HG03571 (cell line): Measurements from ENCODE around the gene FOXP1.

Source experiments
- ATAC-seq: cut with Tn5 transposase; IDR thresholded peaks from one replicate; pipeline ENCODE4 v1.9.1; 2021; ENCODE audit not compliant: unreplicated experiment

FOXP1 gene

DNA sequence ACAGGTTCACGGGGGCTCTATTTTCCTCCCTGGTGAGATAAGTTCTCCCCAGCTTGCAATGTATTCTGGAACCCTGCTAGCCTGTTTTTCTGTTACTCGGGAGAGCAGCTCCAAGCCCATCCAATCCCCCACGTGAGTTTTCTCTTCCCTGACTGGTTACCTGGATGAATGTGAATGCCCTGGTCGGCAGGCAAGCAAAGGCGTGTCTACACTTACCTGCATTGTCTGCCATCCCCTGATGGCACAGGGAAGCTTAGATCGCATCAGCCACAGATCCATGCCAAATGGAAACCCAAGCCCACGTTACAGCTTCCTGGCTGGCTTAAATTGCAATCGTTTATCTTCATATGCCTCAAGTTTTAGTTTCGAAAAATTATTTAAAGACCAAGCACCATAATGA is 149.9 kb downstream of the FOXP1 start:
- no peak for ATAC-seq

DNA sequence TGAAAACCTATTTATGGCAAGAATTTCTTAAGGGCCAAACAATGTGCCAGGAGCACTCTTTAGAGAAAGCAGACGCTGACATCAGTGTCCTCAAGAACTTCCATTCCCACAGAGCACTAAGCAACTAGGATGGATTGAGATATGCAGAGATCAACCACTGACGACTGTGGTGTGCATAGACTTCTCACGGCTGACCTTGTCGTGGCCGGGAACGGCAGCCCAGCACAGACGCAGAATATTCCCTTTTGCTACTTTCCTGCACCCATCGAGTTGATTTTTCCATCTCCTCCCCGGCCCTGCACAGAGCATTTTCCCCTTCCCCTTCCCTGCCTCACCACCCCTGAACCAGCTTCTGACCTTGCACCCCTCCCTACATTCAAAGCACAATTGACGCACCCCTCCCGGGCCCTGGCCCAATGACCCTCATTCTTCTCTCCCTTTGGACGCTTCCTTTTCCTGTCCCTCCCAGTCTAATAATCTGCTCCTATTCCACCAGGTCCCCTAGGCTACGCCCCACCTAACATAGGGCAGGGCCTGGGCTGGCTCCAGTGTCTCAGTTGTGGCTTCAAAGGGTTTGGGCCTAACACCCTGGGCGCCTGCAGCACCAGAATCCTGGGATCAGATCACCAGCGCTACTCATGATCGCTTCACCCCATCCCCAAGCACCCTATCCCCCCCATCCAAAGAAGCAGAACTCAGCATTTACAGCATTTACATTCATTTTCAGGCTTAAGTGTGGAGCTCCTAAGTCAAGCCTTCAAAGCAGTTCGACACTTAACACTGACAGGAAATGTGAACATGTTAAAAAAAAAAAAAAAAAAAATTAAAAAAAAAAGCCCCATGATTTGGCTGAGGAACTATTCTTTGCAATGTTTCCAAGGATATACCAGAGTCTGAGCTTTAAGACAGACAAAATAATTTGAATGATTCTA is 151.2 kb downstream of the FOXP1 start:
- ATAC-seq, result no peak

DNA sequence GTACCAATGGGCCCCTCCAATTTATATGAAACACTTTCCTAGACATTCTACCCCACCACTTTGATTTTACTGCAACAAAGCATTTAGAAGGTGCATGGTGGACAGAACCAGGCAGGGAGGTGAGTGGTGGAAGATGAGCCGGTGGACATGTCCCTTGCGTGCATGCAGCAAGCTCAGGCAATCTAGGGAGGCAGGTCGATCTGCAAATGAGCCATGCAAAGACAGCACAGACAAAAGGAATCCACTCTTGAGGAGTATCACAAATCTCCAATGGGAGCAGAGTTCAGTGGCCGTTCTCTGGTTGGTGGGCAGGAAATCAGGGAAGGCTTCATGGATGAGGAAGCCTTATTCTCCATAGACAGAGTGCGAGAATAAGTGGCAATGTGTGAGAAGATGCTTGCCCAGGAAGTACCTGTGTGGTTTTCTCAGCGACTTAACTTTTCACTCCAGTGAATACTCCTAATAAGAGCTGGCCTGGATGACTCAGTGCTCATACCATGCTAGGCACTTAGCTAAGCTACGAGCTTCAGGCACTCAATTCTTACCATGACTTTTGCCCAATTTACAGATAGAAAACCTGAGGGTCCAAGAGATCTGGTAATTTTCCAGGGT is 152.5 kb downstream of the FOXP1 start:
- ATAC-seq, result no peak

DNA sequence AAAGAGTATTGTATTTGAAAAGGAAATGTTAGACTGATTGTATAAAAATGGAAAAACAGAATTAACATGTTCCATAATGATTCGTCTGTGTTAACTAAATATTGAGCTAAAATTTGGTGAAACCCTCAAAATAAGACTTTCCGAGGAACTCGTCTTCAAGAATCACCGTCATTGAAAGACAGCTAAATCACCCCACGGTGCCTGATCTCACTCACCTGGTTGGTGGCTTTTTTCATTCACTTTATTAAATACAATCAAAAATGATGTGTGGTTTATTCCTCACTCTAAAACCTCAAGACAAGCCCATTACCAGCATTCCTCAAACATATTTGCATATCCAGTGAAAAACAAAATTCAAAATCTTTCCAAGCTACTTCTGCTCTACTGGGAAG is 153.9 kb downstream of the FOXP1 start:
- no peak for ATAC-seq

DNA sequence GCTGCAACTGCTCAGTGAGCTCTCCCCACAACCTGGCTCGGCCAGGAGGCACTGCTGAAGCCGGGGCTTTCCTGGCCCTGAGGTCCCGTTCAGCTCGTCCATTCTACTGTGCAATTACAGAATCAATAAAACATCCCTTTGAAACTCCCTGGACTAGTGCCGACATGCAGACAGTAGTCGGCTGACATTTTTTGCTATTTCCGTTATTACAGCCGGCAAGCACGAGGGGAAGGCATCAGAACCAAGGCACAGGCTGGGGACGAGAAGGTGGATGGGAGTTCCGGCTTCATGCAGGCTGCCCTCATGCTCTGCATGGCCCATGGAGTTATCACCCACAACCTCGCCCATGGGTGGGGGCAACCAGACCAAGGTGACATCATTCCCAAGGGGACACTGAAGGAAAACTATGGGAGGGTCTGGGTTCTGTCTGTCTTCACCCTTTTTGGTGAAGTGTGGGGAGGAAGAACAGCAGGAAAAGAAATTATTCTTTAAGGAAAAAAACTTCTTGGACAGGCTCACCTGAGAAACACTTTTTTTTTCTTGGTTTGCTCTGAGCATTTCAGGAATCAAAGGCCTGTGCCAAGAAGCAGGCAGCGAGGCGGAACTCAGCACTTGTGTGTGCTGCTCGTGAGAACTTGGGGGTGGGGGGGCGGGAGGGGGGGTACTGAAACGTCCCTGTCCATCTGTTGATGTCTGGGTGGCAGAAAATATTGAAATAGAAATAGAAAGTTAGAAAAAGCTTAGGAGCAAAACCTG is 154.5 kb downstream of the FOXP1 start:
- ATAC-seq, result no peak

DNA sequence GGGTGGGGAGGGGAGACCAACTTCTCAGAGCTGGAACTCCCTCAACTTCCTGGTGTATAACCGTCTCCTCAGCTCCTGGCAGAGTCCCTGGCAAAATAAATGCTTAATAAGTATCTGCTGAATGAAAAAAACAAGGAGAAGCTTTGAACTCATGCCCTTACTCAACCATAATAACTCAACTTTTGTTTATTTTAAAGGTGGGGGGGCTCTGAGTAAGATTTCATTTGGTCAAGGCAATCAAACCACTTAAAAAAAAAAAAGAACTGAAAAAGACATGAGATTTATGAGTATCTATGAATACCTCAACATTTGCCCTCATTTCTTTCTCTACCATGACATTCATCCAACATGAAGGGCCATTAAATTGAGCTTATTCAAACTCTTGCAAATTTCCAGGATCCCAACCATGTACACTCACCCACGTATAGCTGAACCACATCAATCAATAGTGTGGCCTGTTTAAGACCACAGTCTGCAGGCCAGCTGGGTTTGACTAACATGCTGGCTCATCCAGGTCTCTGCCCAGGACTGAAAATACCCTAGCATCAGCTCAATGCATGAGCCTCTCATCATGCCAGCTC is 157.9 kb downstream of the FOXP1 start:
- no peak for ATAC-seq

DNA sequence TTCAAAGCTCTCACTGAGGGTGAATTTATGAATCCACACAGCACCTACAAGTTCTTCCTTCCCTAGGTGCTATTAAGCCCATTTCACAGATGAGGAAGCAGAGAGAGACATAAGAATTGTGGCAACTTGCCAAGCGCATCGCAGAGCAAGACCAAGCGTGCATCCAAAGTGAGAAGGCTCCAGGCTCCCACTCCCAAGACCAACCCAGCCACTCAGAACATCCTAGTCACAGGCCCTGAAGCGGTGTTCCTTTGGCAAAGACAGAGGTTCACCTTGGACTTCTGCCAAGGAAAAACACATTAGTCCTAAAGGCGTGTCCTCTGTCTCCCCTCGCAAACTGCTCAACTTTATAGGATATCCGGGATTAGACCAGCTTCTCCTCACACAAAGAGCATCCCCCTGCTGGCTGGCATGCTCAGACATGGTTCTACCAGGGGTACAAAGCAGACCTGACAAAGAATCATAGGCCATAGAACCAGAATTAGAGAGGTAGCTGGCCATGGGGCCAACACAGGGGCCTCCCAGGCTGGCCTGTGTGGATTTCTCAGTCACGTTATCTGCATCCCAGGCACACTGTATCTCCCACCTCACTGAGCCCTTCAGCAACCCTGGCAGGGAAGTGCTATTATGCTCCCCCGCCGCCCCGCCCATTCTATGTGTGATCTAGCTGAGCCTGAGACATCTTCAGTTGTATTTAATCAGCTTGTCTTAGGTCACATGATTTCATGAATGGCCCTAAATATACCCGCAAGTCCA is 160.2 kb downstream of the FOXP1 start:
- no peak for ATAC-seq

DNA sequence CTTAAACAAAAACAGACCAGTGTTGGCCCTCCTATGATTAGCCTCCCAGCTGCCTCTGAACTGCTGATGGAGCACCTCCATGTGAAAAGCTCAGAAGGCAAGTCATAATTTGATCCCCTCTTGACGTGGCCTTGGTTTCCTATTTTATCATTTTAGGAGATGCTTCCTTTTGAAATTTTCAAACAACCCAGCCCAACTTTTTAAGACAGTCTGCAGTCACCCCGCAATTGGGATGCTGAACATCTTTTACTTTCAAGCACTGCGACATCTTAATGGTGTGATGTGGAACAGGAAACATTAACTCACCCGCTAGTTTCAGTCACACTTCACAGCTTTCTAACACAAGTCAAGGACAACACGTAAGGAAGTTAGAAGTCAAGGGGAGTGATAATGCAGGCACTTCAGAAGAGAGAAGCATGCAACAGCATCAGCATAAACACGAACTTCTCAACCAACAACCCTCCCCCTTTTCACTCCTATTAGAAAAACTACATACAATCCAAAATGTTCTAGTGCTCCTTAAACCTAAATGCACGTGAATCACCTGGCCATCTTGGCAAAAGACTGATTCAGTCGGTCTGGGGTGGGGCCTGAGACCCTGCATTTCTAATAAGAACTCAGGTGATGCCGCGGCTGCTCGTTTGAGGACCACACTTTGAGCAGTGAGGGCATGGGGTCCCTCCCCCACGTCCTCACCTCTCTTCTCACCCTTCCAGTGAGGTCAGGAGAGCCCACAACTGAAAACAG is 161.5 kb downstream of the FOXP1 start:
- peak; percentile 93 for ATAC-seq

DNA sequence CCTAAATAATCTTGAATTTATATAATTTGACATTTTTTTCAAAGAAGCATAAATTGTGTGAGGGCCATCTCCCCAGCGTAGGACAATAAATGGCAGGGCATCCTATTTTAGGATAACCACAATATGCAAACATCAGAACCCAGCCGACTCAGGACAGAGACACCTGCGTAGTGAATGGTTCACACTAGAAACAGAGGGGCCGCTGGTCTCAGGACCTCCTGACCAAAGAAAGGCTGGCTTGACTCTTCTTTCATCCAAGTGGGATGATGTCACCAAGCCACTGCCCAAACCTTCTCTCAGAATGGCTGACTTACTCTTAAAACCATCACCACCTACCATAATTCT is 162.1 kb downstream of the FOXP1 start:
- ATAC-seq, result peak; percentile 56

DNA sequence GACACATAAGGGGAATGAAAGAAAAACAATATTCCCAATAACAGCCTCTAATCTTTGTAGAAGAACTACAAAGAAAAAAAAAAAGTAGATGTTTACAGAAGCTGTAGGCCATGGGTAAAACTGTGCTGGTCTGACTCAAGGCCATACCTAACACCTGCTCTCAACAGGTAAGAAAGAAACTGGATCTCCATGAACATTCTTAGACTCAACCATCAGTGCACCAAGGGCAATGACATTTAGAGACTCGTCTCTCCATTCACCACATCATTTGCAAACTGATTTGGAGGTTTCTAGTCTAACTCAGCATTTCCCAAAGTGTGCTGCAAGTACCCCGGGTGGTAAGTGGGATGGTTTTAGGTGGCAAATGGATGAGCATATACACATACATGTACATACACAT is 164.2 kb downstream of the FOXP1 start:
- no peak for ATAC-seq

DNA sequence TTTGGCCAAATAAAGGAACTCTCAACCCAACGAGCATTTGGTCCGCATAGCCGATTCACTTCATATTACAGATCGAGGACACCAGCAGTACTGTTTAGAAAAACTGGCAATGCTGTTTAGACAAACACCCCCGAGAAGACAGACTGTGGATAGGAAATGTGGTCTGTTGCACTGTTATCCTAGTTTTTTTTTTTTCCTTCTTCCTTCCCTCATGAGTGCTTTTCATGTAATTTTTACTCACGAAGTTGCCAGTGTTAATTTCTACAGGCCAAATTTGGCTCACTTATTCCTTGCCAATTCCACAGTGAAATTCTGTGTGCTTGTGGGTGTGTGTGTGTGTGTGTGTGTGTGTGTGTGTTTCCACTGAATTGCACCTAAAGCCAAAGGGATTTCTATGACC is 165.7 kb downstream of the FOXP1 start:
- ATAC-seq, result no peak

DNA sequence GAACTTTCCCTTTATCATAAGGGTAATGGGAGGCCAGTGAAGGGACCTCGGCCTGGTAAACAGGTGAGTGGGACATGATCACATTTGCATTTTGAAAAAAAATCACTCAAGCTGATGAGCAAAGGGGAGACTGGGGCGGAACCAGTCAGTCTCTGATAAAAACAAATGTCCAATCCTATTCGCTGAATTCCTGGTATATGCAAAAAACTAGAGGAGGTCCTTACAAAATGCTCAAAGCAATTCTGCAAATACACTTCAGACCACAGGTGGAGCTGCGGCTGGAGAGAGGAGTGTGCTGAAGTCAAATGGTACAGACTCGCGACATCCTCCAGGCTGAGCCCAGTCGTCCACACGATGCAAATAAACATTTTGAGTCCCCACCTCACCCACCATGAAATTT is 166.7 kb downstream of the FOXP1 start:
- ATAC-seq, result no peak

DNA sequence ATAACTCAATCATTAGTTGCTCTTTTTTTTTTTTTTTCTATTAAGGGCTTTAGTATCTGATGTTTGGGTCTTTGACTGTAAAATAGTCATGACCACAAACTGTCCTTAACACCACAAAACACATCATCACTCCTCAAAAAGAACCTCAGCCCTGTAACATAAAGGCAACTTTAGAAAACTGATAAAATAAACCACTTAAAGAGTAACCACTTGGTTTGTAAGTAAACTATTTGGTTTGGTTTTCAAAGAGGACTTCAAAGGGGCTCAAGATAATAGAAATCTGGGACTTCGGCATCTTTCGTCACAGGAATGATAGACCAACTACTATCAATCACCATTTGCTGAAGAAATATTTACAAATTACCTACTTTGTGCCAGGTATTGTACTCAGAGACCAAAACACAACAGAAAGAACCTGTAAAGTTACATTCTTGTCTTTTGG is 167.8 kb downstream of the FOXP1 start:
- ATAC-seq, result no peak

DNA sequence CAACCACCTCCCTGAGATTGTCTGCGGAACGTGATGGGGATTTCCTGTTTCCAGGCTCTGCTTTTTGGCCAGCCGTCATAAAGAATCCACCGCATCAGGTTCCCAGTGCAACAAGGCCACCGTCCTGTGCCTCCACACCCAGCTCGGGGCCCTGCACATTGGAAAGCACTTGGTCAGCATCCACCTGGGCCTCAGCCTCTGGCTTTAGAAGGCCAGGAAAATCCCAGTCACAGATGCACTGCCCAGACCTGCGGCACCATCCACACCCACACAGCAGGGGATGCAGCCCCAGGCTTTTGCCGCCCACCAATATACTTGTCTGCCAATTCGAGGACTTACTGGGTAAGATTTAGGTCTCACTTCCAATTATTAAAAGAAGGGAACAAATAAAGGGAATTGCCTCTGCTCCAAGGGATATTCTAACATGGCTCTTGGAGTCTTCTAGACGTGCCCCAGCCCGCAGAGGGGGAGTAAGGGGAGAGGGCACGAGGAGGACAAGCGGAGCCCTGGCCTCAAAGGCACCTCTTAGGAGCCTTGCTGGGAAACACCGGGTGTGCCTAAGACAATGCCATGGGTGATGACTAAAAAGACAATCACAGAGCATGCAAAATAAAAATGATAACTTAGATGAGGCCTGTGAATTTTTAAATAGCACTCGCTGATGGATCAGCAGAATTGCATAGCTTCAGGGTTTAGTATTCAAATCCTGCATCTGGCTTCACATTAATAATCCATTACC is 169.2 kb downstream of the FOXP1 start:
- ATAC-seq, result no peak

DNA sequence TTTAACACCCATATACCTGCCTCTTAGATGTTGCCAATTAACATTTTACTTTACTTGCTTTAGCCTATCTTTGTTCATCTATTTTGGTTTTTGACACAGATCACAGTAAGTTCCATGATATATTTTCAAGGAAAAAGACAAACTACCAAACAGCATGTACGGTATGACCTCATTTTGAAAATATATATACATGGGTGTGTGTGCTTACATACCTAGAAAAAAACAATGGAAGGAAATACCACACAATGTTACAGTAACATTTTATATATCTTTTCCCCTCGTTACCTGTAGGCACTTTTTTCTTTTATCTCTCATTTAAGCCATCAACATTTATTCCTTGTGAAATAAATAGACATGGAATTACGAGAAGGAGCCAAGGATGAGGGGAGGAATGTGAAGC is 170.0 kb downstream of the FOXP1 start:
- ATAC-seq, result no peak

DNA sequence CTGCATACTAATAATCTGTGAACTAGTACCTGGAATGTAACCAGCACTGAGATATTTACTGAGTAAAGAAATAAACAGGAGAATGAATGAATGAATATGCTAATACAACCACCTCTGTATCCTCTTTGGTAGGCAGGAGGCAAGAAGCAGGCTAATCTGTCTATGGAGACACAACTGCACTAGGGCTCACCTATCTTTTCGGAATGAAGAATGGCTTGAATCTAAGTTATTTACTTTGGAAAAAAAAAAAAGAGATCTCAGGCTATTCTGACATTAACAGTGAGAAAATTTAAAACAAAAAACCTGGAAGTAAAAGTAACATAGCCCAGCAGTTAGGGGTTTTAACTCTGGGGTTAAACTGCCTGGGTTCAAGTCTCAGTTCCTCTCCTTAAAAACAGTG is 174.2 kb downstream of the FOXP1 start:
- no peak for ATAC-seq

DNA sequence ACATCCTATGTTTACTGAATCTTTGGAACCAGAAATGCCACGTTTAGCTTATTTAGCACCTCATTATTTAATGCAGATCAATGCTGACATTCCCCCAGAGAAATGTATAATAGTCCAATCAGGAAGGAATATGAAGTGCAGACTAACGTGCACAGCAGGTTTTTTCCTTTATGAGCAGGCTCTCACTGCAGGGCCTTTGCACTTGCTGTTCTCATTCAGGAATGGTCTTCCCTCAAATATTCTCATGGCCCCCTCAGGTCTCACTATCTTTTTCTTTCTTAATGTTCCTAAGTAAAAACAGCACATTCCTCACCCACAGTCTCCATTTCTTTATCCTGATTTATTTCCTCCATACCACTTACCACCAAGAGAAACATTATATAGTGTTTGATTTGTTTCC is 174.6 kb downstream of the FOXP1 start:
- ATAC-seq, result no peak

DNA sequence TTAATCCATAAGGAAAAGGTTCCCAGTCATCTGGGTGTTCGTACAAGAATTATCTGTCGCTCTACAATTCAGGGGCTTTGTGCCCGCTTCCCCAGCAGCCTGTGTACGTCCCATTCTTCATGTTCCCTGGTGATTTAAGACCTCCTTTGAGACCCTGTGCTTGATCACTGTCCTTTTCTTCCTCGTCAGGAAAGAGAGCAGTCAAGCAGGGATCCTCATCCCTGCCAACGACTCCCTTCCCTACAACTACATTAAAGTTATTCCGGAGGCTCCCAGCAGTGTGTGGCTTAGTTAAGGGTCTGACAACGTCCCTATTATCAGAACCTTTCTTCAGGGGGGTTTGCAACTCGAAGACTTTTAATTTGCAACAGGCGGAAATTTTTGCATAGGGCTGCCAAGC is 175.7 kb downstream of the FOXP1 start:
- no peak for ATAC-seq
